Lung (tissue), 12 donors: Measurements from ENCODE around the gene KCTD16. TPM values are rescaled to one million over a fixed set of nuclear protein-coding genes. Genes with fewer than 3 reads are reported as not detected.

ENCODE experiments used
- ATAC-seq: fragments of 200-7000 bp; cut with Tn5 transposase; one replicate; pipeline ENCODE4 v1.9.1; 2020; ENCODE audit warnings: moderate number of reproducible peaks; ENCODE audit not compliant: insufficient read depth, low FRiP score
- DNase-seq, 3 donors: peaks; one replicate each; pipeline ENCODE4 v3.0.0-alpha.2; 2013 to 2017
- H3K27ac ChIP-seq, 2 donors: one replicate each; pipeline ENCODE4 v1.5.1; 2013; ENCODE audit warnings: mild to moderate bottlenecking in 2 of 2, moderate library complexity in 2 of 2, control low read depth in 1 of 2, inconsistent platforms in 1 of 2, low read depth in 1 of 2, low read length in 1 of 2
- H3K27me3 ChIP-seq, 3 donors: one replicate each; pipeline ENCODE4 v1.5.1; 2013; ENCODE audit warnings: low read length in 2 of 3; ENCODE audit not compliant: control insufficient read depth in 3 of 3, insufficient read depth in 3 of 3
- H3K36me3 ChIP-seq, 4 donors: one replicate each; pipeline ENCODE4 v1.5.1; 2013; ENCODE audit warnings: low read length in 4 of 4, mild to moderate bottlenecking in 1 of 4, moderate library complexity in 1 of 4; ENCODE audit not compliant: control insufficient read depth in 4 of 4, insufficient read depth in 4 of 4
- H3K4me1 ChIP-seq, 5 donors: one replicate each; pipeline ENCODE4 v1.5.1; 2013; ENCODE audit warnings: low read length in 5 of 5, mild to moderate bottlenecking in 2 of 5, moderate library complexity in 1 of 5; ENCODE audit not compliant: control insufficient read depth in 5 of 5, insufficient read depth in 5 of 5
- H3K4me3 ChIP-seq: one replicate; pipeline ENCODE4 v1.5.1; 2013; ENCODE audit warnings: mild to moderate bottlenecking, control low read depth, moderate library complexity
- H3K9ac ChIP-seq, 2 donors: one replicate each; pipeline ENCODE4 v1.5.1; 2013; ENCODE audit warnings: low read length in 2 of 2, control low read depth in 1 of 2; ENCODE audit not compliant: insufficient read depth in 1 of 2
- H3K9me3 ChIP-seq, 4 donors: one replicate each; pipeline ENCODE4 v1.5.1; 2013; ENCODE audit warnings: low read length in 3 of 4, mild to moderate bottlenecking in 1 of 4, moderate library complexity in 1 of 4; ENCODE audit not compliant: control insufficient read depth in 4 of 4, insufficient read depth in 3 of 4
- CTCF ChIP-seq: IDR thresholded peaks from 2 replicates; pipeline ENCODE4 v1.5.1; 2012; ENCODE audit warnings: mild to moderate bottlenecking; ENCODE audit errors: control extremely low read depth, extremely low read depth
- WGBS, 2 donors: extraction: QIAGEN DNeasy Blood & Tissue Kit; methylation state at CpG; one replicate each; pipeline ENCODE4 v1.1.7; 2013; 5-methylcytosine and 5-hydroxymethylcytosine counted together
- polyA plus RNA-seq, 2 donors: library from polyadenylated mRNA; stranded (reverse); fragments of 200-250 nt; gene quantifications; one replicate each; pipeline ENCODE4 v1.2.1, GENCODE V29; 2013
- total RNA-seq, 2 donors: library from RNA; depleted of rRNA in 1 of 2; stranded (reverse); fragments of >200 nt in 1 of 2; gene quantifications; one replicate each; pipeline ENCODE4 v1.2.1, GENCODE V29; 2014 to 2021
- donor health status: control.
- donor health status: control.
- donor health status: Bipolar disorder and iron deficiency.
- donor health status: healthy.
- donor health status: DM: yes; HTN: yes; CAD: no.

Gene KCTD16
- total and polyA plus RNA-seq, 4 donors: 0.07 to 0.63 (median 0.27) TPM

DNA sequence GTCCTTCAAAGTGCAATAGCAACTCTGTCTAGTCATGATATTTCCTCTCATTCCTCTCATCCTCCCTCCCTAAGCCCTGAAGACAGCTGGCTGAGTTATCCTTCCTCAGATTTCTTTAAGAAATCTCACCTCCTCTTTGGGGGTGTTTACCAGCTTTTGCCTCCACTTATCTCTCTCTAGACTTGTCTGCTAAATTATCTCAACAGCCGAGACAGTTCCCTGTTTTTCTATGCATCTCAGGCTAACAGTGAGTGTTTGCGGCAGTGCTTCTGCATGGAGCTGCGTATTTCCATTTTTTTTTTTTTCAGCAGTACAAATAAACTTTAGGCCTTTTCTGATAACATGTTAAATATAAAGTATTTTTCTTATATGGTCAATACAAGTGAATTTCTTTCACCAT lies 20.9 kb downstream of the KCTD16 start:
- H3K9ac ChIP-seq: no peak overlapping the region
- ATAC-seq (no peak), DNase-seq (no peak)
- peaks cover 0 to 32% (median 13%) of the 10 kb centered on the region in 5 donors for H3K4me1 ChIP-seq
- no peaks in the 10 kb centered on the region for H3K27me3 ChIP-seq
- no peak overlapping the region for H3K4me3 ChIP-seq
- 81 to 83% methylated on average over 3 of the region's 3 CpGs for WGBS, 2 donors
- no peaks in the 10 kb centered on the region for H3K9me3 ChIP-seq
- no peak for TF ChIP-seq CTCF
- no peaks in the 10 kb centered on the region for H3K36me3 ChIP-seq
- no peak overlapping the region for H3K27ac ChIP-seq

DNA sequence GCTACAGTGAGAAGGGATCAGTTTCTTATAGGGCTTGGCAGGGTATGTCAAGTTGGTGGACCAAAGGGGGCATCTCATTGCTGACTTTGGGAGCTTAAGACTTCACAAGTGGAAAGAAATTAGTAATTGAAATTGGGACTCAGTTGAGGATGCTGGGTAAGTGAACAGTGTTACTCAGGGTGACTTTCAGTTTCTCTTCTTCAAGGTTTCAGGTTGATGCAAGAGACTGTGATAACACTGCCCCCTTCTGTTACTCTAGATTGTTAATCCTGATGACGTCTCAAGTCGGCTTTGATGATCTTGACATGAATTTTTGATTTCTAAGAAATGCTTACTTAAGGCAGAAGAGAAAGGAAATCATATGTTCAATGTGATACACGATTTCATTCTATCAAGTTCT lies 21.3 kb downstream of the KCTD16 start:
- peak in 2 of 3 donors; percentile 62 to 74 for DNase-seq
- Histone ChIP-seq H3K9me3 (no peaks in the 10 kb centered on the region), H3K4me3 (no peak overlapping the region), H3K27ac (no peak overlapping the region), H3K9ac (no peak overlapping the region), H3K36me3 (no peaks in the 10 kb centered on the region), H3K27me3 (no peaks in the 10 kb centered on the region), H3K4me1 (peaks cover 0 to 28% (median 13%) of the 10 kb centered on the region in 5 donors)
- peak; percentile 46 for TF ChIP-seq CTCF
- no peak for ATAC-seq
- WGBS, 2 donors: 6 to 12% methylated on average over 3 of the region's 3 CpGs

DNA sequence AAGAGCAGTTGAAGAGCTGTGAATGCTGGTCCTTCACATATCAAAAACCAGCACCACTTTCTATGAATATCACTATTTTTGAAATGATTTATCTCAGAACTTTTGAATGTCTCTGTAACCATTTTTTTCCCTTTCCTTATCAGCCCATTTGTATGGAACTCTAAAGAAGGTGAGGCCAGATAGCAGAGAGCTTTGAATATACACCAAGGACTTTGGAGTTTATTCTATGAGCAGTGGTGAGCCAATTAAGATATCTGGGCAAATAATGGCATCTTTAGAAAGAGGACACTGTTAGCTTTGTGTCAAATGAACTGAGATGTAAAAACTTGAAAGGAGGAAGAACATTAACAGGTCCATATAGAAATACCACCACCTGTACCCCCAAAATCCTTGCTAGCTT lies 22.0 kb downstream of the KCTD16 start:
- Histone ChIP-seq H3K9ac (no peak overlapping the region), H3K4me3 (no peak overlapping the region), H3K27ac (no peak overlapping the region), H3K27me3 (no peaks in the 10 kb centered on the region), H3K9me3 (no peaks in the 10 kb centered on the region), H3K36me3 (no peaks in the 10 kb centered on the region), H3K4me1 (peaks cover 0 to 21% (median 8%) of the 10 kb centered on the region in 5 donors)
- DNase-seq: no peak
- no peak for TF ChIP-seq CTCF
- no peak for ATAC-seq

GRCh38 chr5:144194144-144194543 lies 23.5 kb downstream of the KCTD16 start:
- no peak for TF ChIP-seq CTCF
- WGBS, 2 donors: 32 to 68% methylated on average over 2 of the region's 2 CpGs
- no peak for ATAC-seq

More at GRCh38 chr5:144194144-144194543, 23.5 kb downstream of the KCTD16 start:
- Histone ChIP-seq H3K27ac (no peak overlapping the region), H3K9me3 (no peaks in the 10 kb centered on the region), H3K9ac (no peak overlapping the region), H3K36me3 (no peaks in the 10 kb centered on the region), H3K4me3 (no peak overlapping the region), H3K4me1 (peaks cover 0 to 9% (median 3%) of the 10 kb centered on the region in 5 donors), H3K27me3 (no peaks in the 10 kb centered on the region)
- DNase-seq: no peak
